ENCODE measurements around the gene NAP1L1. TPM values are rescaled to one million over a fixed set of nuclear protein-coding genes. Genes with fewer than 3 reads are reported as not detected.
A peak's percentile ranks its signal among the peaks of the same experiment; 100 is the strongest.

NAP1L1 gene
- total RNA-seq, 2 donors from 2014 or later: 672 to 731 TPM

- DNase-seq (no peak), ATAC-seq (no peak)
- Mint-ChIP-seq H3K27ac (peak overlapping the region; percentile 24), H3K4me3 (peak overlapping the region; percentile 7), H3K36me3 (ENCODE audit: low read depth) (peaks cover 4% of the 10 kb centered on the region), H3K27me3 (no peaks in the 10 kb centered on the region), H3K4me1 (peaks cover 56% of the 10 kb centered on the region)
- H3K9me3 ChIP-seq (ENCODE audit: control insufficient read depth, low read length, poor library complexity, severe bottlenecking): no peaks in the 10 kb centered on the region
Measured at GRCh38 chr12:76078748-76079147, 5.7 kb downstream of the NAP1L1 start.

DNA sequence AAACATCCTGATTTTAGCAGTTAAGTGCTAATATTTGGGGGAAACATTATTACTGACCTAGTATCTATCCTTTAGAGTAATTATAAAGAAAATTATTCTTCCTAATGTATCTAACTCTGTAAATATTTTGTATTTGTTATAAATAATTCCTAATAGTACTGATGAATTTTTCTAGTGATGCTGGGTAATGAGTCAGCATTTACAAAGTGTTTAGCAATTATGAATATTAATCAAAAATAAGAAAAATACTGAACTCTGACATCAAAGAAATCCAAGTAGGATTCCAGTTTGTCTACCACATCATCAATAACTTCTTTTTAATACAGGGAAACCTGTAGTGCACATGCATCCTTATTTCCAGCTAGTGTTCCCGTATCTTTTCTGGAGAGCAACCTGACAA, 9.0 kb downstream of the NAP1L1 start:
- Mint-ChIP-seq H3K27ac (no peak overlapping the region), H3K36me3 (ENCODE audit: low read depth) (peaks cover 4% of the 10 kb centered on the region), H3K4me1 (peaks cover 54% of the 10 kb centered on the region), H3K27me3 (no peaks in the 10 kb centered on the region), H3K4me3 (no peak overlapping the region)
- no peaks in the 10 kb centered on the region for H3K9me3 ChIP-seq (ENCODE audit: control insufficient read depth, low read length, poor library complexity, severe bottlenecking)
- DNase-seq (no peak), ATAC-seq (no peak)

- H3K27me3 Mint-ChIP-seq: no peaks in the 10 kb centered on the region
- H3K36me3 Mint-ChIP-seq (ENCODE audit: low read depth): peaks cover 4% of the 10 kb centered on the region
- H3K4me3 Mint-ChIP-seq: peak overlapping the region; percentile 39
- peaks cover 55% of the 10 kb centered on the region for H3K4me1 Mint-ChIP-seq
- no peak for DNase-seq
- no peaks in the 10 kb centered on the region for H3K9me3 ChIP-seq (ENCODE audit: control insufficient read depth, low read length, poor library complexity, severe bottlenecking)
- no peak overlapping the region for H3K27ac Mint-ChIP-seq
- no peak for ATAC-seq
Measured at GRCh38 chr12:76074701-76075336, 9.7 kb downstream of the NAP1L1 start.

- Mint-ChIP-seq H3K27me3 (no peaks in the 10 kb centered on the region), H3K4me1 (peaks cover 47% of the 10 kb centered on the region), H3K27ac (no peak overlapping the region), H3K36me3 (ENCODE audit: low read depth) (peaks cover under 1% of the 10 kb centered on the region), H3K4me3 (no peak overlapping the region)
- H3K9me3 ChIP-seq (ENCODE audit: control insufficient read depth, low read length, poor library complexity, severe bottlenecking): no peaks in the 10 kb centered on the region
- ATAC-seq: no peak
- DNase-seq: no peak
Measured at GRCh38 chr12:76073561-76073960, 10.9 kb downstream of the NAP1L1 start.

DNA sequence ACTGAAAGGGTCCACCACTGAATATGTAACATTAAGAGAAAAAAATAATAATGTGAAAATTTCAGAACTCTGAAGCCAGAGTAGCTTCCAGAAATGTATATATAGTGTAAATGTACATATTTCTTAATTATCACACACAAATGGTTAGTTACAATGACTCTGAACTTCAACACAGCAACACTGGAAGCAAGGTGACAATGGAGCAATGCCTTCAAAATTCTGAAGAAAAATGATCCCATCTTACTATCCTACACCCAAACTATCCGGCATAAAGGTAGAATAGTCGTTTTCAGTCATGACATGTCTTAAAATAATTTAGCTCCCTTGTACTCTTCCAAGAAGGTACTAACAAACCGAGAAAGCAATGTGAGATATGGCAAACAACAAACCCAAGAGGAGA, 11.9 kb downstream of the NAP1L1 start:
- H3K27me3 Mint-ChIP-seq: no peaks in the 10 kb centered on the region
- H3K4me1 Mint-ChIP-seq: peaks cover 48% of the 10 kb centered on the region

DNA sequence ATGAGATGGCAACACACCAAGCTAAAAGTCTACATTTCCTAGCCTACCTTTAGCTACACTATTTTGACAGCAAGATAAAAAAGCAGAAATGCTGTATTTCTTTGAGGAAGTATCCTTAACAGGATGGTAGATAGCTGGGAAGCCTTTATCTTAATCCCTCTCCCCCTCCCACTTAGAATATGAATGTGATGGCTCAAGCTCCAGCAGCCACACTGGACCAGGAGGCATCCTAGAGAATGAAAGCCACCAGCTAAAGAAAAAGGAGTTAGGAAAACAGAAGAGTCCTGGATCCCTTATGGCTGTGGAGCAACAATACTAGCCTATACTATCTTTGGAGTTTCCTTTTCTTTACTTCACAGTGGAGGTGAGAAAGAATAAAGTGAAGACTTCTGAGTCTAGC, 15.1 kb downstream of the NAP1L1 start:
- H3K4me3 Mint-ChIP-seq: no peak overlapping the region
- DNase-seq (no peak), ATAC-seq (no peak)
- H3K27ac Mint-ChIP-seq: peak overlapping the region; percentile 56
- no peaks in the 10 kb centered on the region for H3K9me3 ChIP-seq (ENCODE audit: control insufficient read depth, low read length, poor library complexity, severe bottlenecking)
- H3K36me3 Mint-ChIP-seq (ENCODE audit: low read depth): peaks cover 6% of the 10 kb centered on the region
- H3K4me1 Mint-ChIP-seq: peaks cover 31% of the 10 kb centered on the region
- H3K27me3 Mint-ChIP-seq: no peaks in the 10 kb centered on the region

More for the DNA sequence above, 11.9 kb downstream of the NAP1L1 start:
- Mint-ChIP-seq H3K4me3 (no peak overlapping the region), H3K27ac (peak overlapping the region; percentile 77), H3K36me3 (ENCODE audit: low read depth) (no peaks in the 10 kb centered on the region)
- no peaks in the 10 kb centered on the region for H3K9me3 ChIP-seq (ENCODE audit: control insufficient read depth, low read length, poor library complexity, severe bottlenecking)
- DNase-seq (no peak), ATAC-seq (no peak)

- Mint-ChIP-seq H3K27ac (no peak overlapping the region), H3K36me3 (ENCODE audit: low read depth) (peaks cover 6% of the 10 kb centered on the region), H3K4me3 (no peak overlapping the region), H3K4me1 (peaks cover 18% of the 10 kb centered on the region), H3K27me3 (no peaks in the 10 kb centered on the region)
- ATAC-seq: no peak
- no peak for DNase-seq
- no peaks in the 10 kb centered on the region for H3K9me3 ChIP-seq (ENCODE audit: control insufficient read depth, low read length, poor library complexity, severe bottlenecking)
Measured at GRCh38 chr12:76065917-76066316, 18.6 kb downstream of the NAP1L1 start.

DNA sequence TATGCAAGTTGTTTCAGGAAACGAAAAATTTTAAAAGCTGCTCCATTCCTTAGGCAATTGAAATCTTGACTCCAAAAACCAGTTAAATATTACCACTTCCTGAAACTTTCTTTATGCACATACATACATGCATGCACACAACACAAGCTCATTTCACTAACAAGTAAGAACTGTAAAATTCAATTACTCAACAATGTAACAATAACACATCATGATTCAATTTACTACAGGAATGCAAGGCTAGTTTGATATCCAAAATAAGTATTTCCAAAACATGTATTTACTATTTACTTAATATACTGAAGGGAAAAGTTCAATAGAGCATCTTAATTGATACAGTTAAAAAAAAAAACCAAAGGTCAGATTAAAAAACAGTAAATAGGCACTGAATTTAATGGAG, 19.6 kb downstream of the NAP1L1 start:
- H3K9me3 ChIP-seq (ENCODE audit: control insufficient read depth, low read length, poor library complexity, severe bottlenecking): no peaks in the 10 kb centered on the region
- Mint-ChIP-seq H3K4me3 (no peak overlapping the region), H3K27me3 (no peaks in the 10 kb centered on the region), H3K27ac (no peak overlapping the region), H3K4me1 (peaks cover 14% of the 10 kb centered on the region), H3K36me3 (ENCODE audit: low read depth) (peaks cover 6% of the 10 kb centered on the region)
- DNase-seq (no peak), ATAC-seq (no peak)

DNA sequence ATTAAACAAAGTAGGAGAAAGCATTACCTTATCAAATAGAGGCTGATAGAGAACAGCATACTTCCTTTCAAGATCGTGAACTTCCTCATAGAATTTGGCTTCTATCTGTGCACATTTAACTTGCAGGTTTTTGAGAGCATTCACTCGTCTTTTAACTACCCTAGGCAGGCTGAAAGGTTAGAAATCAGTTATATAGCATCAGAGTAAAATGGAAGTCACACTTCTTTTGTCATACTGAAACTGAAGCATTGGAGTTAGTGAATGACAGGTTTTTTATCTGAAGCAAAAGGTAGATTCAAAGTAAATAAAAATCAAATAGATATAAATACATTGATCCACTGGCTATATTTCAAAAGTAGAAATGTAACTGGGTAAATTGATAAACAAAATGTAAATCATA, 24.4 kb downstream of the NAP1L1 start:
- ATAC-seq (no peak), DNase-seq (no peak)
- Mint-ChIP-seq H3K36me3 (ENCODE audit: low read depth) (peaks cover 7% of the 10 kb centered on the region), H3K4me3 (no peak overlapping the region), H3K27me3 (no peaks in the 10 kb centered on the region), H3K4me1 (peaks cover 12% of the 10 kb centered on the region), H3K27ac (no peak overlapping the region)
- H3K9me3 ChIP-seq (ENCODE audit: control insufficient read depth, low read length, poor library complexity, severe bottlenecking): no peaks in the 10 kb centered on the region

- H3K27ac Mint-ChIP-seq: no peak overlapping the region
- ATAC-seq (no peak), DNase-seq (no peak)
- H3K4me3 Mint-ChIP-seq: peak overlapping the region; percentile 10
- no peaks in the 10 kb centered on the region for H3K9me3 ChIP-seq (ENCODE audit: control insufficient read depth, low read length, poor library complexity, severe bottlenecking)
- no peaks in the 10 kb centered on the region for H3K27me3 Mint-ChIP-seq
- H3K36me3 Mint-ChIP-seq (ENCODE audit: low read depth): peaks cover 5% of the 10 kb centered on the region
- H3K4me1 Mint-ChIP-seq: peaks cover 12% of the 10 kb centered on the region
Measured at GRCh38 chr12:76057326-76057725, 27.2 kb downstream of the NAP1L1 start.

DNA sequence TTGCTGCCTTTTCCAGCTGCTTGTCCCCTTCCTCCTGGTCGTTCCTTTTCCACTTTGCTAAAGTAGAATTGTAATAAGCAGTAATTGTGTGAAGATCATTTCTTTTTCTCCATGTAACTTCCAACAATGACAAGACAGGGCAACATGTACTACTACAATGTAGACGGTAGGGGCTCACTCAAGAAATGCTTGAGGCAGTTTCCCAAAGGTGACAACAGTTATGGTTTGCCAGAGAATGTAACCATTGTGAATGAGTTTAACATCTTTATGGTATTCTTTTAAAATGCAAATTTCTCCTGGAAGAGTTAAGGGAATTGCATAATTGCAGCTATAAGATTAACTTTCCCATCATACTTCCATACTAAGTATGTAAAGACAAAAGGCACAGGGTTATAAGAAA, 29.1 kb downstream of the NAP1L1 start:
- ATAC-seq (no peak), DNase-seq (no peak)
- no peaks in the 10 kb centered on the region for H3K9me3 ChIP-seq (ENCODE audit: control insufficient read depth, low read length, poor library complexity, severe bottlenecking)
- H3K36me3 Mint-ChIP-seq (ENCODE audit: low read depth): peaks cover 5% of the 10 kb centered on the region
- H3K27ac Mint-ChIP-seq: no peak overlapping the region
- H3K4me1 Mint-ChIP-seq: peaks cover 6% of the 10 kb centered on the region
- no peak overlapping the region for H3K4me3 Mint-ChIP-seq
- H3K27me3 Mint-ChIP-seq: no peaks in the 10 kb centered on the region

GRCh38 chr12:76049575-76050251, 34.8 kb downstream of the NAP1L1 start:
- DNase-seq: no peak
- H3K4me1 Mint-ChIP-seq: peaks cover 4% of the 10 kb centered on the region
- H3K4me3 Mint-ChIP-seq: no peak overlapping the region
- H3K9me3 ChIP-seq (ENCODE audit: control insufficient read depth, low read length, poor library complexity, severe bottlenecking): no peaks in the 10 kb centered on the region
- H3K36me3 Mint-ChIP-seq (ENCODE audit: low read depth): peaks cover 2% of the 10 kb centered on the region
- H3K27ac Mint-ChIP-seq: peak overlapping the region; percentile 19
- ATAC-seq: no peak
- H3K27me3 Mint-ChIP-seq: no peaks in the 10 kb centered on the region

- H3K36me3 Mint-ChIP-seq (ENCODE audit: low read depth): peaks cover 2% of the 10 kb centered on the region
- DNase-seq (no peak), ATAC-seq (no peak)
- peak overlapping the region; percentile 92 for H3K27ac Mint-ChIP-seq
- no peaks in the 10 kb centered on the region for H3K9me3 ChIP-seq (ENCODE audit: control insufficient read depth, low read length, poor library complexity, severe bottlenecking)
- peaks cover 5% of the 10 kb centered on the region for H3K4me1 Mint-ChIP-seq
- no peak overlapping the region for H3K4me3 Mint-ChIP-seq
- no peaks in the 10 kb centered on the region for H3K27me3 Mint-ChIP-seq
Measured at GRCh38 chr12:76047742-76048141, 36.7 kb downstream of the NAP1L1 start.

DNA sequence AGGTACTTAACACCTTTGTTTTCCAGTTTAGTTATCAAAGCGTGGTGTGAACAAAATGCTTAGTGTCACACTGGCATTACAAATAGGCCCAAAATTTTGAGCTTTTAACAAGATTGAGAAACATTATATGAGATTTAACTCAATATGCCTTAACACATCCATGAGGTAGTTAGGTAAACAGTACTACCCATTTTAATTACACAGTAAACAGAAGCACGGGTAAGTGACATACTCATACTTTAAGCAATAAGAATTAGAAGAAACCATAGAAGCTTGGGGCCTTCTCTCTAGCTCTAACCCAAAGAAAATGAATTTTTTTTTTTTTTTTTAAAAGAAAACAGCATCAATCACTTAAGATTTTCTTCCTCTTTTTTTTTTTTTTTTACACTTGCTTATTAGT, 37.4 kb downstream of the NAP1L1 start:
- Mint-ChIP-seq H3K27me3 (no peaks in the 10 kb centered on the region), H3K36me3 (ENCODE audit: low read depth) (peaks cover 2% of the 10 kb centered on the region), H3K4me3 (peak overlapping the region; percentile 58), H3K4me1 (peaks cover 5% of the 10 kb centered on the region), H3K27ac (peak overlapping the region; percentile 92)
- no peaks in the 10 kb centered on the region for H3K9me3 ChIP-seq (ENCODE audit: control insufficient read depth, low read length, poor library complexity, severe bottlenecking)
- ATAC-seq (no peak), DNase-seq (no peak)
